GM19023 (cell line): ENCODE data around the gene FAM162A.

Experiments used
- ATAC-seq: cut with Tn5 transposase; IDR thresholded peaks from one replicate; pipeline ENCODE4 v1.9.1; 2021; ENCODE audit warnings: mild to moderate bottlenecking, moderate library complexity; ENCODE audit not compliant: unreplicated experiment

Gene FAM162A, protein sequence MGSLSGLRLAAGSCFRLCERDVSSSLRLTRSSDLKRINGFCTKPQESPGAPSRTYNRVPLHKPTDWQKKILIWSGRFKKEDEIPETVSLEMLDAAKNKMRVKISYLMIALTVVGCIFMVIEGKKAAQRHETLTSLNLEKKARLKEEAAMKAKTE

DNA sequence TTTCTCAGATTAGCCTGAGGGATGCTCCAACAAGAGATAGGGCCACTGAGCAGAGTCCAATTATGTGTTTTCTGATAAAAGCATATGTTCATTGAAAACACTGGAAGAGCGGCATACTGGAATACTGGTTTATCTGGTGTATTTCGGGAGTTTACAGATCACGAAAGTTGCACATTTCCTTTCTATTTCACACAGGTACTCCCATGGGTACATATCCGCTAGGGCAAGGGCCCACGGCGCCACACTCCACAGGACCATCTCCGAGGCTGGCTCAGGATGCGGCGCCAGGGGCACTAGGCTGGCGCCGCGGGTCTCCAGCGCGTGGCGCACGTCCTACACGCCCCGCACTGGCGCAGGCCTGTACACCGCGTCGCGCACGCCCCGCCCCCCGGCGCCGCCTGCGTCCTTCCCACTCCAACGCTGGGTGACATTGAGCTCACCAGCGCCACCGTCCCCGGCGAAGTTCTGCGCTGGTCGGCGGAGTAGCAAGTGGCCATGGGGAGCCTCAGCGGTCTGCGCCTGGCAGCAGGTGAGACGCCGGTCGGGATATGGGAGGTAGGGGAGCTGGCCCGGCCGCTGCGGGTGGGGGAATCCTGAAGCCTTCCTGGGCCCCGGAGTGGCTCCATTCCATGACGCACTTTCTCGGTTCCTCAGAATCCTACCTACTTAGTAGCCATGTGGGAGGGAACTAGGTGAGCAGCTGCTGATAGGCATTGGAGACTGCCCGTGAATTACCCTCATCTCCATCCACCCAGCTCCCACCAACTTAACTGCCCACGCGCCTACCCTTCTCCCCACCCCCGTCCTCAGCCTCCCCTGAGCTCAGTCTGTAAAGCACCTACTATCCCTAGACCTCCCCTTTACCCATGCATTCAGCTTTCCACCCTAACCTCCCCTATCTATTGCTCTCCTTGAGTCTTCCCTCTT, at the start of gene FAM162A:
Gene FAM162A, plus strand, starts transcription at position 412 of the 927 bp plus-strand sequence. Its CDS starts 84 bp downstream, at position 496.
- peak; percentile 94 for ATAC-seq

DNA sequence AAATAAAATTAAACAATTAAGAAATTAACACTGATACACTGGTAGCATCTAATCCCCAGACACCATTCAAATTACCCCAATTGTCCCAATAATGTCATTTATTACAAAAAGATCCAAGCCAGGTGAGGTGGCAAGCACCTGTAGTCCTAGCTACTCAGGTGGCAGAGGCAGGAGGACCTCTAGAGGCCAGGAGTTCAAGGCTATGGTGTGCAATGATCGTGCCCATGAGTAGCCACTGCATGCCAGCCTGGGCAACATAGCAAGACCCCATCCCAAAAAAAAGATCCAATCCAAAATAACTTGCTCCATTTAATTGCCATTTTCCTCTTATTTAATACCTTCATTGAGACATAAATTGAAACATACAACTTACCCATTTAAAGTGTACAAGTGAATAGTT, 41.2 kb upstream of the FAM162A start:
- no peak for ATAC-seq

DNA sequence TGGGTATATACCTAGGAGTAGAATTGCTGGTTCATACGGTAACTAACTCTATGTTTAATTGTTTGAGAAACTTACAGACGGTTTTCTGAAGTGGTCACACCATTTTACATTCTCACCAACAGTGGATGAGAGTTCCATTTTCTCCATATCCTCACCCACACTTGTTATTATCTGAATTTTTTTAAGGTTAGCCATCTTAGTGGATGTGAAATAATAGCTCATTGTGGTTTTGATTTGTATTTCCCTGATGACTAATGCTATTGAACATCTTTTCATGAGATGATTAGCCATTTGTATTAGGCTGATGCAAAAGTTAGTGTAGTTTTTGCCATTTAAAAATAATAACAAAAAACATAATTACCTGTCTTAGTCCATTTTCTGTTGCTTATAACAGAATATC, 40.3 kb upstream of the FAM162A start:
- no peak for ATAC-seq

DNA sequence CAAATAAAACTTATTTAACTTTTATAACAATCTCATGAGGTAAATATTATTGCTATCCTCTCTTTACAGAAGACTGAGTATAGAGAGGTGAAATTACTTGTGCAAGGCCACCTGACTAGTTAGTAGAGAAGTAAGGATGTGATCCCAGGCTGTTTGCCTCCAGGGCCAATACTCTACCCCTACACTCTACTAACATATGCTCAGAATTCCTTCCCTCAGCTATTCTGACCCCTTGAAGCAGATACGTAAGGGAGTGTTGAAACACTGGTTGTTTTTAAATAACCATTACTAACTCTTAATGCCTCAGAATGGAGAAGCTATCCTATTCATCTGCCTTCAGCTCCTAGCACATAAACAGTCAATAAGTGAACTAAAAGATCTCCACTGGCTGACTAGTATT, 34.8 kb upstream of the FAM162A start:
- ATAC-seq: no peak

DNA sequence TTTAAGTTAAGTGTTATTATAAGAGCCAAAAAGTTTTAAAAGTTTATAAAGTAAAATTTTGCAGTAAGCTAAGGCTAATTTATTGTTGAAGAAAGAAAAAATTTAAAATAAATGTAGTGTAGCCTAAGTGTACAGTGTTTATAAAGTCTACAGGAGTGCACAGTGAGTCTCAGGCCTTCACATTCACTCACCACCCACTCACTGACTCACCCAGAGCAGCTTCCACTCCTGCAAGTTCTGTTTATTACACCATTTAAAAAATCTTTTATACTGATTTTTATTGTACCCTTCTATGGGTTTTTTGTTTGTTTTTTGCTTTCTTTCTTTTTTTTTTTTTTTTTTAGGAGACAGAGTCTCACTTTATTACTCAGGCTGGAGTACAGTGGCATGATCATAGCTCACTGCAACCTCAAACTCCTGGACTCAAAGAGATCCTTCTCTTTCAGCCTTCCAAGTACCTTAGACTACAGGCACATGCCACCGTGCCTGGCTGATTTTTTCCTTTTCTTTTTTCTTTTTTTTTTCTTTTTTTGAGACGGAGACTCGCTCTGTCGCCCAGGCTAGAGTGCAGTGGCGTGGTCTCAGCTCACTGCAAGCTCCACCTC, 33.1 kb upstream of the FAM162A start:
- ATAC-seq: no peak

DNA sequence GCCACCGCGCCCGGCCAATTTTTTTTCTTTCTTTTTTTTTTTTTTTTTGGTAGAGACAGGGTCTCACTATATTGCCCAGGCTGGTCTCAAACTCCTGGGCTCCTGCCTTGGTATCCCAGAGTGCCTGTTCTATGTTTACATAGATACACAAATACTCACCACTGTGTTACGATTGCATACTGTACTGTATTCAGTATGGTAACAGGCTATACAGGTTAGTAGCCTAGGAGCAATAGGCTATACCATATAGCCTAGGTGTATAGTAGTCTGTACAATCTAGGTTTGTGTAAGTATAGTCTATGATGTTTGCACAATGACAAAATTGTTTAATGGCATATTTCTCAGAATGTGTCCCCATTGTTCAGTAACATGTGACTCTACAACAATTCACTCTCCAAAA, 32.4 kb upstream of the FAM162A start:
- no peak for ATAC-seq

DNA sequence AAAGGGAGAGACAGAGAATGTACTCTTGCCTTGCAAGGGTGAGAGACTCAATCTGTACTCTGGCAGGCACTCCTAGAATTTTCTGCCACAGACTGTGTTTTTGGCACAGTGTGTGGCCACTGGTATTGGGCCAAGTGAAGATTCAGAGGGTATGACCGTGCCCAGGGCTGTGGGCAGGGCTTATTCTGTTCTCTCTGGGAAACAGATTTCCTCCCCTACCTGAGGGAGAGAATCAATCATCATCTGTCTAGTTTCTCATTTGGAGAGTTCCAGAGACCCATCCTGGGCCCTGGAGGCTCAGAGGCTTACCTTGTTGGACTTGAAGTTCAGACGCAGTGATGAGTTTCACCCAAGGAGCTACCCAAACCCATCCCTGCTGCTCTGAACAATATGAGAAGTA, 30.8 kb upstream of the FAM162A start:
- ATAC-seq: no peak

DNA sequence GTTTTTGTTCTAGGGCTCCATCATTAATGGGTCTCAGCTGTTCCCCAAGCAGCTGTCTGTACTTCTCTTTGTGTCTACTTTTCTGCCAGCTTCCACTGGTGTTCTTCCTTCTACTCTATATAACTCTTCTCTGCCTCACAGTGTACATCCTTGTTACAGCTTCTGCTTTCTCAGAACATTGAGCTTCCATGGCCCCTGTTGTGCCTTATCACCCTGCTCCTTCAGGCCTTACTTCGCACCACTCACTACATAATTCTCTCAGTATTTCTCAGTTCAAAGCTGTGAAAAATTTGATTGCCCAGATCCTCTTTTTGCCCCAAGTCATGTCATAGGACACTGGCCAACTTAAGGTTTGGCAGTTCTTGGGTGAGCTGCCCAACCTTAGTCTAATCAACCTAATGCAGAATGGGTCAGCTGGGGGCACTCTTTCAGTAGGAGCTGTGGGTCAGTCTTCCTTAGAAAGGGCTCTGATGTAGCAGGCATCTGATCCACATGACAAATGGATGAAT, 30.0 kb upstream of the FAM162A start:
- ATAC-seq: no peak

DNA sequence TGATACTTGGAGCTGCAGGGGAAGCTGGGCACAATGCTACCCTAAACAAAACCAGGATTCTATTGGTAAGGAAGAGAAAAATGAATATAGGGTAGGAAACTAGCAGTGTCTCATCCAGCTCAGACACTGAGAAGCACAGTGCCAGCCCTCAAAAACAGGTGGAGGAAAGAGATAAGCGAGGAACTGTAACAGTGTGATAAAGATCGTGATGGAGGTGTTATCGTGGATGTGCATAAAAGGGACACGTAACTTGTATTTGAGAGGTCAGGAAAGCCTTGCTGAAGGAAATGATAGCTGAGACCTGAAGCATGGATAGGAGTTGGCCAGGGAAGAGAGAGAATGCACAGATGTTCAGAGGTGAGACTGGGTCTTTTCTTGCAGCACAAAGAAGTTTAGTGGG, 28.4 kb upstream of the FAM162A start:
- ATAC-seq: no peak

DNA sequence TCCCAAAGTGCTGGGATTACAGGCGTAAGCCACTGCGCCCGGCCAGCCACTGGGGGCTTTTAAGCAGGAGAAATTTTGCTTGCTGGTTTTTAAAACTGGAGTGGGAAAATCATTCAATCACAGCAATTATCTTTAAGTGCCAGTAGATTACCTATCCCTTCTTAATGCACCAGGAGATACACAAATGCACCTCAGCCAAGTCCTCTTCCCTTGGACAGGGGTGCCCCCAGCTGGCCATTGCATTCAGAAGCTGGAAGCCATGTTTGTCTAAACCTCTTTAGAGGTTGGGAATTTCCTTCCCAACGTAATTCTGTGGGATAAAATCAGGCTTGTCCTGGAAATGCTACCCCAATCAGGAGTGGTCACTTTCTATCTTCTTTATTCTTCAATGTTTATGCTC, 27.6 kb upstream of the FAM162A start:
- ATAC-seq: no peak

DNA sequence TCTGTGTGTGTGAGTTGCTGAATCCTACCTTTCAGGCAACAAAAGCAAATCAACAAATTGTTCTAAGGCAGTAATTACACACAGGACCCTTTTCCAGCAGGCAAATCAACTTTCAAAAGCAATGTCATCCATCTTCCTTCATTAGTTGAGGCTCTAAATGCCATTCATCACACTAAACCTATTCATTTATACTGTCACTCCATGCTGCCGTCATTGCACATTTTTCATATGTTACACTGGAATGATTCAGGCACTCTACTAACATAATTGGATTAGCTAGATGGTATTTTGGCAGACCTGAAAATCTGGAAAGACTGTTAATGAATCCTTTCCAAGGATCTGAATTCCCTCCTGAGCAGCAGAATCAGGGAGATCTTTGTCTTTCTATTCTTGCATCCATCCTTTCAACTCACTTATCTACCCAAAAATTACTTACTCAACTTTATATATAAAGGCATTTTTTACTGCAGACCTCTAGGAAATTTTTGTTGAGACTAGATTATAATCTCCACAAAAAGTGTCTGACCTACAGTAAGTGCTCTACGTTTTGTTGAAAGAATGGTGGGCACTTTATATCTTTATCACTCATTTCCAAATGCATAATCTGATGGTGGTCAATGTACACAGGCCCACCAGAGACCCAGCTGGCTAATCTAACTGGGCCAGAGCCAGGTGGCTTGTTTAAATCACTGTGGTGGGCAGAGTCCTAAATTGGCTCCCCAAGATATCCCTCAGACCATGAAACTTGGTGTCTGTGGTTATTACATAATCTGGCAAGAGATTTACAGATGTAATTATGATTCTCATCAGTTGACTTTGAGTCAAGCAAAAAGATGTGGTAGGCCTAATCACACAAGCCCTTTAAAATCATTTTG, 25.9 kb upstream of the FAM162A start:
- ATAC-seq: no peak

DNA sequence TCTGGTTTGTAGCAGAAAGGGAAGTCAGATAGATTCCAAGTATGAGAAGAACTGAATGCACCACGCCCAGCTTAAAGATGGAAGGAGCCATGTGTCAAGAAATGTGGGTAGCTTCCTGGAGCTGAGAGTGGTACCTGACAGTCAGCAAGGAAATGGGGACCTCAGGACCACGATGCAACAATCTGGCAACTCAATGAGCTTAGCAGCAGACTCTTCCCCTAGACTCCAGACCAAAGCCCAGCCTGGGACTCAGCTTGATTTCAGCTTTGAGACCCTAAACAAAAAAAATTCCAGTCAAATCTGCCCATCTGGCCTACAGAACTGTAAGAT, 25.3 kb upstream of the FAM162A start:
- ATAC-seq: no peak

DNA sequence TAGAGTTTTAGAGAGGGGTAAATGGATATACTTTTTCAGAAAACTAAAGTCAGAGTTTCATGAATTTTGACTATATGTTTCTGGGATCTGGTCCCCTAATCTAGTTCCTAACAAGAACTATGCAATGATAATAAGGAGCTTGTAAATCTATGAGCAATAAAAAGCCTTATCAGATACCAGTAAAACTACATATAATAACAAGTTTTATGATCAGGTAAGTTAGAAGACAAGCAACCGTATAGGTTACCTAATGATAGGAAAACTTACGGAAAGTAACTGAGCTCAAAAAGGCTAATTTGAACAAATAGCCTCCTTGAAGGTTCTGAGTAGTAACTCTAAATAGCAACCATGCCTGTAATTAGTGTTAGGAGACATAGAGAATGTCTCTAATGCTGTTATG, 22.0 kb upstream of the FAM162A start:
- ATAC-seq: no peak

DNA sequence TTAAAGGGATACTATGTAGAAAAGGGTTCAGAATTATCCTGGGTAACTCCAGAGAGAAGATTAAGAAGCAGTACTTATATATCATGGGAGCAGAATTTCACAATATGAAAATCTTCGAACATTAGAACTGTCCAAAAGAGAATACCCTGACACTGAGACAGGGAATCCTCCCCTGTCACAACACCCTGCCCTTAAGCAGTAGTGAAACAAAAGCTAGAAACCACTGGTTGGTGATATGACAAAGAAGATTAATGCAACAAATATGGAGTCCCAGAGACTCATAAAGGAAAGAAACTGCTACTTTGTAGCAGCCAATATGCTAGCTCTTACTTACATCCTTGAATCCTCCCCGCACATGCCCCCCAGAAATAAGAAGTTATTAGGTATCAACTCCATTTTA, 19.5 kb upstream of the FAM162A start:
- ATAC-seq: no peak

DNA sequence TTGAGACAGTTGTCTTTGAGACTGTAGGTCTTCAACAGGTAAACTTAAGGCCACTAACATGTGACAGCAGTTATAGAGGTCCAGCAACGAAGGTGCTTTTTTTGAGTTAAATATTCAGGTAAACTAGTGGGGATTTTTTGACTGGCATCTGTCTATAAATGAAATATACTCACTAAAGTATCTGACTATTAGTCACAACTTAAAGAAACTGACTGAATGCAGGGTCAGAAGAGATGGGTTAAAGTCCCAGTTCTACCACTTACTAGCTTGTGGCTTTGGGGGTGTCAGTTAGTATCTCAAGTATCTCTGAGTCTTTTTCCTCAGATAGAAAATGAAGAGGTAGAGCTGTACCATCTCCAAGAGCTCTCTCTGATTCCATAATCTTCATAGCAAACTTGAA, 18.9 kb upstream of the FAM162A start:
- ATAC-seq: peak; percentile 66

DNA sequence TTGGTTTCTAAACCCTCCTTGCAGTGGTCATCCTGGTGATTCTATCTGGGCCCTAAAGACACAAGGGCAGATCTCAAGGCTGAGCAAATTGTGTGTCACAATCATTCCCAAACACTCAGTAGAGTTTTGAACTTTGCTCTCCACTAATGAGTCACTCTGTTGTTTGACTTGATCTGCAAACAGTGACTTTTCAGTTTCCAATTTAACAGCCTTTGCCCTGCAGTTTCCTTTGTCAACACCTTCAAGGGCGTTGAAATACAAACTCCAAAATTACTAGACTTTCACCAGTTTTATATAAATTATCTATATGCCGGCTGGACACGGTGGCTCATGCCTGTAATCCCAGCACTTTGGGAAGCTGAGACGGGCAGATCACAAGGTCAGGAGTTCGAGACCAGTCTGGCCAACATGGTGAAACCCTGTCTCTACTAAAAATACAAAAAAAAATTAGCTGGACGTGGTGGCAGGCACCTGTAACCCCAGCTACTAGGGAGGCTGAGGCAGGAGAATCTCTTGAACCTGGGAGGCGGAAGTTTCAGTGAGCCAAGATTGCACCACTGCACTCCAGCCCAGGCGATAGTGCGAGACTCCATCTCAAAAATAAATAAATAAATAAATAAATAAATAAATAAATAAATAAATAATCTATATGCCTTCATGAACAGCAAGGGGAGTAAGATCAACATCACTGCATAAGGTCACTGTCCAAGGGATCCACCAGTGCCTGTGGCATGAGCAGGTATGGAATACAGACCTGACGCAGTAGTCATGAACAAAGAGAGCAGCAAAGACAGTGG, 18.2 kb upstream of the FAM162A start:
- peak; percentile 91 for ATAC-seq

DNA sequence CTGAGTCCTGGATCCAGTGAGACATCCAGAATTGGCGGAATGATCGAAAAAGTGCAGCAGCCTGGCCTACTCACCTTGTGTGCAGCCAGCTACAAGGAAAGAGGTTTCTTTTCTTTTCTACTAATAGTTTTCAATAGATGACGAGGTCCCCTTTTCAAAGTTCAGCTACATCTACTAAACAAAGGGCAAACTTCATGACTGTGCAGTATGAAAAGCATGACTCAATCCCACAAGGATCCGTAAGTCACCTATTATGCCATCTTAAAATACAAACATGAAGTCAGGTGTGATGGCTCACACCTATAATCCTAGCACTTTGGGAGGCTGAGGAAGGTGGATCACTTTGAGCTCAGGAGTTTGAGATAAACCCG, 17.6 kb upstream of the FAM162A start:
- no peak for ATAC-seq

DNA sequence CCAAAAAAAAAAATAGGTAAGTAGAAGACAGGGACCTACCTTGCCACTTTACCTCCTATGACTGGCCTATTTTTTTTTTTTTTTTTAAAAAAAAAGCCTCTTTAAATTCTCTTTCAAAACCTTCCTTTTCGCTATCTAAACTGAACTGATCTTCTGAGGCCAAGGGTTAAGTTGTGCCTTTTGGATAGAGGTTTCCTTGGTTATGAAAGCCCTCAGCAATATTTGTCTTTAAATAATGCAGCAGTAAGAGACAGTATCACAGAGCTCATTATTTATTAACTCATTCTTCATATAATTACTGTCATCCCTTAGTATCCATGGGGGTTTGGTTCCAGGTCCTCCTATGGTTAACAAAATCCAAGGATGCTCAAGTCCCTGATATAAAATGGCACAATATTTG, 9.9 kb upstream of the FAM162A start:
- ATAC-seq: no peak

DNA sequence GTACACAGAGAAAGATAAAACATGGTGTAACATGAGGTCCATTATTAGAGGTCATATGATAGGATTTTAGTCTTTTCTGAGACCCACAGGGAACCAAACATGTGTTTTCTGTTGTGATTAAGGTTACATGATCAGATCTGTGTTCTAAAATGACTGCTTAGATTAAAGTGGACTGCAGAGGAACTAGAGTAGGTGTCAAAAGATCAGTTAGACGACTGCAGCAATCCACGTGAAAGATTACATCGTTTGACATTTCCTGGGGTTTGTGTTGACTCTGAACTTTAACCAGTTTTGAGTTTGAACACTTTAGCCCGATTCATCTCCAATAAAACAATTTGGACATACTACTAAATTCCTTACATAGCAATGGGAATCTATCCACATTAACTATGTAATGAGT, 6.0 kb upstream of the FAM162A start:
- ATAC-seq: no peak
